Cortex of kidney (tissue), 1 donor: Measurements from ENCODE around the gene NOS1AP.
"Not testable (repeated sequence)": the region's sequence is repeated elsewhere in the genome, so short reads cannot be mapped to it uniquely, and the experiment has no call there.

Source experiments
- DNase-seq: peaks from one replicate; lab custom pipeline; 2025; lab: John Stamatoyannopoulos, UW

The NOS1AP gene

DNA sequence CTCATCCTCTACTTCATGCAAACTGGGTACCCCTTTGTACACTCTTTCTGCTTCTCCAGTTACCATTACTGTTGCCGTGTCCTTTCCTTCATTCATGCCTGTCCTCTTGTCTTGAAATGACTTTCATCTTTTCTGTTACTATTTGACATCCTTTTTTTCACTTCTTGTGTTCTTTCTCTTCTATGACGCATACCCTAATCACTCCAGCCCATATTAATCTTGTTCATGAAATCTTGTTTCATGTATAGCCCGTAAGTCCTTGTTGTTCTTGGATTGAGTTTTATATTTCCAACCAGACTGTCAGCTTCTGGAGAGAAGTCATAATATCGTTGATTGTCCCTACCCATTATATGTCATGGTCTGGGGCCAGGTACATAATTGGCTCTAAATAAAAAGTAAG is 126.1 kb downstream of the NOS1AP start:
- DNase-seq, result no peak

DNA sequence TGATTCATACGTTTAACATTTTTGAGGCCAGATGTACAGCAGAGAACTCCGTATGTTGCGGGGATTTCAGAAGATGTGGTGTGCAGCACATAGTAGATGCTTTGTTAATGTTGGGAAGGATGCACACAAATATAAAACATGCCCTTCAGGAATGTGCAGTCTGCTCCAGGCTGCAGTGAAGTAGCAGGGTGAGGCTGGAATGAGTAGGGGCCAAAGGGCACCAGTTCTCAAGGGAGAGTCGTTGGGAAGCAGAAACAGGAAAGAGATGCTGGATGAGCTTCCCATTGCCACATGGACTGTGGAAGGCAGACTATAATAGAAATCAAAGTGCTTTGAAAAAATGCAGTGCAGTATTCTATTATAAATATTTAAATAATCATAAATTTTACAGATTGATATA is 126.9 kb downstream of the NOS1AP start:
- DNase-seq, result no peak

DNA sequence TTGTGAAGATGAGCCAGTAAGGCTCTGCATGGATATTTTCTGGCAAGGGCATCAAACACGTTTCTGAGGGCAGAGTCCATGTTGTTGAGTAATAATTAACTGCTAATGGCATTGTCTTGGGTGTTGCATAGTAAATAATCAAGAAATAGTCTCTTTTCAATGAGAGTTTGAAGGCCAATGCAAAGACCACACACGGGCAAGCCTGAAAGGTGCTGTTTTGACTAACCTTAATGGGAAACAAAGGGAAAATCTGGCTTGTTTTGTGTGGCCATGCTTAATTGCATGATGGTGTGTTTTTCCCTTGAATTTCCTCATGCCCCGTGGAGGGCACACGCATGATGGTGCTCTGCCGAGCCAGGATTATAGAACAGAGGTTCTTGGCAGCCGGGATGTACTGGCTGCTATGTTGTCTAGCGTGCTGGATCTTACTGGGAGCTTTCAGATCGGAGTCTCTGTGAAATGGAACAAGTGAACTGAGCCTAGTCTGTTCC is 127.6 kb downstream of the NOS1AP start:
- no peak for DNase-seq

DNA sequence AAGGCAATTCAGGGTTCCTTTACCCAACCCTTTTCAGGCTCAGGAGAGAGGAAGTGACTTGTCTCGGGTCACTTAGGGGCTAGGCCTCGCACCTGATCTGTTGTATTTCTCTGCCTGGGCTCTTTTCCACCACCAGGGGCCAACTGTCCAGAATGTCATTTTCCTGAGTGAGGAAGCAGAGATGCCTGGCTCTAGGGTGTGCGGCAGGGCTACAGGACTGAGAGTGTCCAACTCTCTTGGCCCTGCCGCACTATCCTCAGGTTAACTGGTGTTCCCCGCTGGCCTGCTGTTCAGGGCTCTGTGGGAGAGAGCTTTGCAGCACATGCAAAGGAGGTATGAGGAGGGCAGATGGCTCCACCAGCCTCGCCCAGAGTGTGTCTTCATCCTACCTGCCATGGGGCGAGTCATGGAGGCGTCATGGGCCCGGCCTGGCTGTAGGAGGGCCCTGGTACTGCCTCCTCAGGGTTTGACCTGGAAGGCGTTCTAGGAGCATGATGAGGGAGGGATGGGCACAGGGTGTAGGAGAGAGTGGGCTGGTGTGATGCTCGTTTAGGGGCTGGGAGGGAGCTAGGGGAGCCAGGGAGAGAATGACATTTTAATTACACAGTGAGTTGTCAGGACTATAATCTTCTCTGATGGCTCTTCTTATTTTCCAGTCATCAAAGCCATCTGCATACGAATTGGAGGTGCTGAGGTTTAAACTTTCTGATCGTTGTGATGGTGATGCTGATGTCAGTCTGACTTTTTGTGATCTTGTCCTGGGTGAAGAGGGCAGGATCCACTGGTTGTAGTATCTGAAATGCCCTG is 128.3 kb downstream of the NOS1AP start:
- DNase-seq, result no peak

DNA sequence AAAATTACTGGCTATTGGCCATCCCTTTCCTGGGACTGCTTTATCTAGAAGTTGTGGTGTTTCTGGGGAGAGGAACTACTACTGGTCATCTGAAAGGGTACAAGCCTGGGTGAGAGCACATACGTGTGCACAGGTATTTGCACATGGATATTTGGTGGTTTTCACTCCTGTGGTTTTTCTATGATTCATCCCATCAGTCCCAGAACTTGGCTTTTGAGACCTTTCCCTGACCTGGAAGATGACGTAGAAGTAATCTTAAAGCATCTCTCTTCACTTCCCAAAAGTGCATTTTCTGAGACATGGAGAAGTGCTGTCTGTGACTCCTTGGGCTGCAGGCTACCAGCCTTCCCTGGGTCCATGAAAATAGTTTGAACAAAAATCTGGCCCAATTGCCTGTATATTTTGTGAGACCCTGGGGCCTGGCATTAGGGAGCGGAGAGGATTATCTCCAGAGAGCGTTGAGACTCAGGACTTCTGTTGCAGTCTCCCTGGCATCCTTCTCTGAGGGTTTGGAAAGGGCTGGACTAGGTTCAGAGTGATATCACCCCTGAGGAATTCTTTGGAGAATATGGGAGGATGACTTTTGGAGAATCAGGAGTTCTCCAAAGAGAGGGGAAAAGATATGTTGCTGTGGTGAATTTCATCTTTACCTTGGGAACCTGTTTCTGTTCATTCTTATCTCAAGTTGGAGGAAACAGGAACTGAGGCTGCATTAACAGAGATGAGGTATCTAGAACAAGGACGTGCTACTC is 130.8 kb downstream of the NOS1AP start:
- DNase-seq, result no peak

DNA sequence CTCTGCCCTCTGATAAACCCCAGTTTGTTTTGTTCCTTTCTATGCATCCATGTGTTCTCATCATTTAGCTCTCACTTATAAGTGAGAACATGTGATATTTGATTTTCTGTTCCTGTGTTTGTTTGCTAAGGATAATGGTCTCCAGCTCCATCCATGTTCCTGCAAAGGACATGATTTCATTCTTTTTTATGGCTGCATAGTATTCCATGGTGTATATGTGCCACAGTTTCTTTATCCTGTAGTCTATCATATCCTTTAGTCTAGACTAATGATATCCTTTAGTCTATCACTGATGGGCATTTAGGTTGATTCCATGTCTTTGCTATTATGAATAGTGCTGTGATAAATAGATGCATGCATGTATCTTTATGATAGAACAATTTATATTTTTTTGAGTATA is 131.6 kb downstream of the NOS1AP start:
- DNase-seq, result not testable (repeated sequence)

DNA sequence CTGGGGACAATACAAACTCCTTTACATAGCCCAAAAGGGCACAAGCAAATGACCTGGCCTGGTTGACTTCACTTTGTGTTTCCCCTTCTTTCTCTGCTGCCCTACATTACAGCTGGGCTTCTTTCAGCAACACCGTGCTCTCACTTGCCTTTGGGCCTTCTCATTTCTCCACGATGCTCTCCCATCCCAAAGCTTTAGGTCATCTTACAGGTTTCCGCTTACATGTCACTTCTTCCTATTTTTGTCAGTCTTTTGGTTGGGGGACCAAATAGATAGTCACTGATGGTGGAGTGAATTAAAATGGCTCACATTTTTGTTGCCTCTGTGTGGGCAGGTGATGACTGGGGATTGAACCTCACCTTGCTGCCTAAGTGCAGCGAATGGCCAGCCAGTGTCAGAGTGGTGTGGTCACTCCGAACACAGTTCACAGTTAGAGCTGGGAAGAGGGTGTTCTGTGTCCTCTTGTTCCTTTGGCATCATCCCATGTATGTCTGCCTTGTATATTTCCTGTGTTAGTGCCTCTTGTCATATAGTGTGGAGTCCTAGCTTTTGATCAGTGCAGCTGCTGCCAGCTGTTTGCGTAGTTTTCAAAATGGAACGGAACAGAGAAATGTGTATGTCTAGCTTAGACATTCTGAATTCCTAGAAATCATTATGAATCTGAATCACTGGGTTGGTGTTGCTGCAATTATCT is 134.8 kb downstream of the NOS1AP start:
- DNase-seq, result no peak

DNA sequence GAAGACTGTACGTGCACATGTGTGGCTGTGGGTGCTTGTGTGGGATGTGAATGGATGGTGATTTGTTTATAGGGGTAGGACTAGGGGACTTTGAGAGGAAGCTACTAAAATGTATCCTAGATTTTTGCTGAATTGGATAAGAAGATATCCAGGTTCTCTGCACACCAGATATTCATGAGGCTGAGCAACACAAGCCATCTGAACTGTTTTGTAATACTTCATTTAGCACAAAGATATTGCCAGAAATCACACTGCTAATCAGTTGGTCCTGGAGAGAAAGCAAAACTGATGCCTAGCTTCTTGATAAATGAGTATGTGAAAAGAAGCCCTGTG is 135.3 kb downstream of the NOS1AP start:
- DNase-seq, result no peak

- DNase-seq, result no peak
Observed at GRCh38 chr1:162206300-162206699, 136.8 kb downstream of the NOS1AP start.

- no peak for DNase-seq
Observed at GRCh38 chr1:162206749-162207635, 137.5 kb downstream of the NOS1AP start.

DNA sequence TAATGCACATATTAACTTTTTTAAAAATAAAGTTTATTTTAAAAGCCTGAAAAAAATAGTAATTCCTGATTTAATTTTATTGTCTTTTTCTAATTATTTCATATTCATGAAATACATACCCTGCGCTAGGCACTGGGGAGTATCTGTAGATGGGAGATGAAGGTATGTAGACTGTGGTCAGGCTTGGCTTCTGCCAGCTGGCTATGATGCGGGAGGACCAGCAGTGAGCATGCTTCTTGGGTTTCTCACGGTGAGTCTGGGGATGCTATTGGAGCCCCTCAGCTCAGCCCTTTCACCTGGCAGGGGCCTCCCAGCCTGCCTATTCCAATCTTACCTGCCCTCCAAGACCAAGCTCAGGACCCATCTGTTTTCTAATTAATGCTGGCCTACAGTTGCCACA is 138.4 kb downstream of the NOS1AP start:
- no peak for DNase-seq

GRCh38 chr1:162210196-162210595 is 140.7 kb downstream of the NOS1AP start:
- DNase-seq, result no peak

DNA sequence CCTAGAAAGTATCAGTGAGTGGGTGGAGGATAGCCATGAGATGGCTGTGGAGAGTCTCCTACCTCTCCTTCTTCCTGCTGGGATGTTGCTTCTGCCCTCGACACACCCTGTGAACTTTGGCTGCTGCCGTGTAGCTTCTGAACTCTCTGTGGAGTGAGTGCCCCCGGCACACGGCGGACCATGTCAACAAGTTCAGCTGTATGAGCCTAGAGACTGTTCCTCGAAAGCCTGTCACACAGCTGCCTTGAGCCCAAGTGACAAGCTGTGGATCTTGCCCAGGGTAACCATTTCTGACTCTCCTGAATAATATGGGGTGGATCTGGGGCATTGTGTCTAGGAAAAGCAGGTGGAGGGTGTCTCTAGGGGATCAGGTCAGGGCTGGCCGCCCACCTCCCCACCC is 143.2 kb downstream of the NOS1AP start:
- DNase-seq, result no peak

DNA sequence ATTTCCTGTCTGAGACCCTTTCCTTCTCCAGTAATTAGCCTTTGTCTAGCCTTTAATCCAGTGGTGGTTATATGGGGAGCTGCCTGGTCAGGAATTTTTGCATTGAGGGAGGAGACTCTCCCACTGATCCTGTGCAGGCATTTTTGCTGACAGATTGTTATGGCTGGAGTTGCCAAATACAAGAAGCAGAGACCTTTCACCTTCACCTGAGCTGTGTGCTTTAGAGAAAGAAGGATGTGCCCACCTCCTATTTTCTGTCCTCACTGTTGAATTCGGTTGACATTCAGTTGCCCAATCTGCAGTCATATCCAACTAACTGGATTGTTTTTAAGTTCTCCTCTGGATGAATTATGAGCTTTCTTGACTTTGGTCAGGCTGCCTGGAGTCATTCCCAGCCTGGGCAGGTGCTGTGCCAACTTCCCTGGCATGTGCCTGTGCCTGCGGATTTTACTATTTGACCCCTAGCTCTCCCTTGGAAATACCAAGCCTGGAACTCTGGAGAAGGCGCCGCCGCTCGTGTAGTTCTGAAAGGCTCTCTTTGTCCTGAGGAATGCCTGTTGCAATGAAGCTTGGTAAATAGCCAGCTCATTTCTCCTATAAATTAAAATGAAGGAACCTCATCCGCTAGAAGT is 143.9 kb downstream of the NOS1AP start:
- no peak for DNase-seq

- no peak for DNase-seq
Observed at GRCh38 chr1:162214202-162214601, 144.7 kb downstream of the NOS1AP start.

DNA sequence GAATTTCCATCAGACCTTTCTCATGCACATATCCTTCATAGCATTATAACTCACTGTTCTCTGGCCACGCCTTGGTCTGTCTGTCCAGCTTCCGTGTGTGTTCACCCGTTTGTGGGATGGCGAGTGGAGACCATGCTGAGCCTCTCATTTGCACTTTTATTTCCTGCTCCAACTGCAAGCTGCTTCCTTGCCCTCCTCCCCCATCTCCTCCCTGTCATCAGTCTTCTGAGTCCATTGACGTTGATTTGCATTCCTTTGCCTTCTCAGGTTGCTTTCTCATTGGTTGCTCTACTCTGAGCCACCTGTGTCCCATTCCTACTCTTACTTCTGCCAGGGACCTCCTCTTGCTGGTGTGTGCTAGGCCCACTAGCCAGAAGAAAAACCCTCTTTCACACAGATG is 146.4 kb downstream of the NOS1AP start:
- DNase-seq, result no peak

- no peak for DNase-seq
Observed at GRCh38 chr1:162216604-162217003, 147.1 kb downstream of the NOS1AP start.

DNA sequence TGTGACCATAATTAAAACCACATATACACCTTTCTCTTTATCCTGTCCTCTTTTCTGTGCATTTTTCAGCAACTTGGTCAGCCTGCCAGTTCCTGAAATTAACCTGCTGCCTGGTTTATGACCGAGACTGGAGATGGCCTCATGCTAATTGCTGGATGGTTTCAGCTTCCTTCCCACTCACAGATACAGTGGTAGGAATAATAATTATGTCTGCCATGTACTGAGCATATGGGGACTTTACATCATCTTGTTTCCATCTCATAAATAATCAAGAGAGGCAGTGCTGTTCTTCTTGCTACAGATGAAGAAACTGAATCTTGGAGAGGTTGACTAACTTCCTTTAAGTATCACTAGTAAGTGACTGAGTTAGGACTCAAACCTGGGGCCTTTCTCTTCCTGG is 148.2 kb downstream of the NOS1AP start:
- no peak for DNase-seq

DNA sequence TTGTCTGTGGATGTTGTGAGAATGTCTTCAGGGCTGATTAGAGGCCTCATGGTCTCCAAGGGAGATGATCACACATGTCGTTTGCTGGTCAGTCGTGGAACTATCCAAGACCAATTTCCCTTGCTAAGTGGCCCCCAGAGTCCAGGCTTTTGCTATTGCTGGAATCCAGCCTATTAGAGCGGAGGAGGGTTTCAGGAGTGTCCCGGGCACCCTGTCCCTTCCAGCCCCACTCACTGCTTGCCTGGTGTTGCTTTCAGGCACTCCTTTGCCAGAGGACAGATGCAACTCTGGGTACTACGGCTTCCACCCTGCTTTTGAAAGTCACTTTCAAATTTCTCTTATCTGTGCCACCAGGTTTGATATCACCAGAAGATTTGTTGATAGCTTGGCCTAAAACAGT is 149.1 kb downstream of the NOS1AP start:
- DNase-seq, result no peak

- no peak for DNase-seq
Observed at GRCh38 chr1:162218975-162219374, 149.5 kb downstream of the NOS1AP start.

DNA sequence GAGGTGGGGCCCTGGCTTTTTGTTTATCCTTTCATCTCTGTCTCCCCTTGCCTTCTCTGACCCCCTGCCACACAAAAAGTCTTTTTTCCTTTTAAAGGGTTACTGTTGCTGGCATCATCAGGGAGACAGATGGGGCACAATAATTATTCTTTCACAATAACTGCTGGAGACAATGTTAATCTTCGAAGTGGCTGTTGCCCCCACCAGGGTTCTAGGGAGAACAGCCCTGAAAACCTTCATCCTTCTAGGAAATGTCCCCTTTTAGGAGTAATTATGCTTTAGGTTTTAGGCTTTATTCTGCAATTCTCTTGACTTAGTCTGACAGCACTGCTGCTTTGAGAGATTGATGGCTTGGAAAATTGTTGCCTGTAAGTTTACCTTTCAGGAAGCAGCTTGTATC is 150.0 kb downstream of the NOS1AP start:
- no peak for DNase-seq
